ENCODE results near the gene ANXA6.

Gene ANXA6

DNA sequence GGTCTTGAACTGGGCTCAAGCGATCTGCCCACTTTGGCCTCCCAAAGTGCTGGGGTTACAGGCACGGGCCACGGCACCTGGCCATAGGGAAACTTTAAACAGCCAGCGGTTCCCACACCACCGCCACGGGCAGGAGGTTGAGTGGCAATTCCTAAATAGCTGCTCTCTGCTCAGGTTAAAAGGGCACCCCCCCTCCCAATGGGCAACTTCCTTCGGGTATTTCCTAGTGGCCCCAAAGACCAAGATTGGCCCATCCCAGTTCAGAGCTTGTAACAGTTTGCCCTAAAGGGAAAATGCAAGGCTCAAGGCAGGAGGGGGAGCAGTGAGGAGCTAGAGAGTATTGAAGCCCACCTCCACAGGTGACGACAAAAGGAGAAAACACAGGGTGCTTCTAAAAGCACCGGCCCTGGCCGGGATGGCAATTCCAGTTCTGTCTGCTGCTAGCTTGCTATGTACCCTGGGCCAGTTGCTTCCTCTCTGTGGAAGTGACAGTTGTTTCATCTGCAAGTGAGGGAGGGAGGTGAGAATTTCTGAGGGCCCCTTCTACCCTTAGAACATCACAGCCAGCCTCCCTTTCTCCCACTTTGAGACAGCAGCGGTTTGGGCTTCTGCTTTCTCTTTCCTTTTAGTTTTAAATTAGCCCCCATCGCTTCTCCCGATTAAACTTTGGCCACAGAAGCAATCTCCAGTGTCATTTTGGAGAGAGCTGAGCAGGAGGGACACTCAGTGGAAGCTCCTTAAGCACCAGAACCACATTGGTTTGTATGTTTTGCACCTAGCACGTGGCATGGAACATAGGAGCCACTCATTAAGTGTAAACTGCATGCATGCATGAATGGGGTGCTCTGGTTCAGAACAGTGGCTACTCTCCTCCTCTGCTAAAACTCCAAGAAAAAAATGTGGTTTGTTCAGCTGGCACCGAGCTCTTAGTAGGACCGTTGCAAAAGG, 59.5 kb downstream of the ANXA6 start:
- peak; percentile 83 to 85 for DNase-seq

DNA sequence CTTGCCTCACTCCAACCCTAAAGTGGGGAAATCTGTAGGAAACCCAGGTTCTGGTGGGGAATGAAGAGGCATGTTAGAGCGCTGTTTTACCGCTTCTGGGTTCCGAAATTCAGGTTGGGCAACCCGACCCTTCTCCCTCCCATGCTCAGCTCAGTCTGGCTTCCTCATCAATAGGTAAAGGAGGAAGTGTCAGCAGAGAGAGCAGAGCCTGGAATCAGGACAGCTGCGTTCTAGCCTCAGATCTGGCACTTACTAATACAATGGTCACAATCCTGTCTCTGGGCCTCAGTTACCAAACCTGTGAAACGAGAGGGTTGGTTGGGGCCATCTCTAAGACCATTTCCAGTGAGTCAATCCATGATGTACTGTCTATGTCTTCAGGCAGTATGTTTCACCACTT, 60.5 kb downstream of the ANXA6 start:
- DNase-seq = peak; percentile 24 to 44

DNA sequence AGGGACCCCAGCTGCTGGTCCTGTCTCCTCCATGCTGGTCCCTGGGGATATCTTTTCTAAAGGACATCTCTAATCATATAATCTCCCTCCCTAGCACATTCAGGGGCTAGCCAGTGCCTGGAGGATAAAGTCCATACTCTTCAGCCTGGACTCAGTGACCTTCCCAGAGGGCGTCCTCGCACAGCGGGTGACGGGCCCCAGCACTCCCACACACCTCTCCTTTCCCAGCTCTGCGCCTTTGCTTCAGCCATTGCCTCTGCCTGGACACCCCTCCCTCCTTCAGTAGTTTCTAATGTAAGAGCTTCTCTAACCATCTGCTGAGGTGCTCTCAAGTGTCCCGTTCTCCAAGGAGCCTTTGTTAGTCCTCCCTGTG, 61.6 kb downstream of the ANXA6 start:
- no peak for DNase-seq

- peak; percentile 43 to 53 for DNase-seq
Observed at GRCh38 chr5:151095341-151096000, 62.1 kb downstream of the ANXA6 start.

DNA sequence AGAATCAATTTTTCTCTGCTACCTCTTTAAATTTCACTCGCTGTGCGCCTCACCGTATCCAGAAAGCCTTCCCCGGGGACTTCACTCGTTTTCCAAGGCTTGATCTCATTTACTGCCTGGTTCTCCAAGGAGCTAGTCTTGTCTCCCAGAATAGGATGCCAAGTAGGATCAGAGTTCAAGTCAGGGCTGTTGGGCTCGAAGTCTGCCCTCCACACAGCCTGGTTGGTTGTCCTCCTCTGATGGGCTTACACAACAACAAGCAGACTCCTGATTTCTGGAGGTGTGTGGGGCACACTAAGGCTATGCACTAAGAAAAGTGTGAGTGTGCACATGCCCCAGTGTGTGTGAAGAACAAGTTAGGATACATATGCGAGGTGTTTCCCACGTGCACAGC, 62.7 kb downstream of the ANXA6 start:
- no peak for DNase-seq

- DNase-seq = peak; percentile 39 to 56
Observed at GRCh38 chr5:151094030-151094851, 63.3 kb downstream of the ANXA6 start.

GRCh38 chr5:151093476-151093889, 64.1 kb downstream of the ANXA6 start:
- peak; percentile 90 to 92 for DNase-seq

DNA sequence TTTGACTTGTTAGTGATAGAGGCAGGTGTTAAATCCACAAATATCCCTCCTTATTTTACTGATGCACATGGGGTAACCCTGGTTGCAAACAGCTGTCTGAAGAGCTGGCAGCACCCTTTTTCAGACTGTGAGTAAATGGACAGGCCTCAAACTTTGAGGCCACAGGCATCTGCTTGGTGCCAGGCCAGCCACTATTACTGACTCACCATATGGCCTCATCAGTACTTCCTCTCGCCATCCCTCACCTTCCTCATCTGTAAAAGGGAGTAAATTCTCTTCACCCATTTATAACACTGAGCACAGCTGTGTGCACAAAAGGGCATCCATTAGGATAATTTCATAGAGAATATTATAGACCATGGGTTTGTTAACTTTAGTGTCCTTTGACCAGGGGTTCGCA, 64.8 kb downstream of the ANXA6 start:
- peak; percentile 58 to 64 for DNase-seq

GRCh38 chr5:151089726-151090125, 67.9 kb downstream of the ANXA6 start:
- DNase-seq = no peak

DNA sequence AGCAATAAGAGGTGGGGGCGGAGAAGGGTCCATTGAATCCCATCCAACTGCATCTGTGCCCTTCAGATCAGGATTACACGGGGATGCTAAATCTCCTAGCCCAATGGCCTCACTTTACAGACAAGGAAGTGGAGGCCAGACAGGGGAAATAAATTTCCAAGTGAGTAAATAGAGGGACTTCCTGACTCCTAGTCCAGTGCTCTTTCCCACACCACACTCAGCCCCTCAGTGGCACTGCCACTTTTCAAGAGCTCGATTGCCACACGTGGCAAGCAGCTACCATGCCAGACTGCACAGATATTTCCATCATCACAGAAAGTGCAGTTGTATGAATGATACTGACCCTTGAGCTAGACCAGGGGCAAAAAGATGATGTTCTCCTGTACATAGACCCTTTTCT, 68.6 kb downstream of the ANXA6 start:
- no peak for DNase-seq

DNA sequence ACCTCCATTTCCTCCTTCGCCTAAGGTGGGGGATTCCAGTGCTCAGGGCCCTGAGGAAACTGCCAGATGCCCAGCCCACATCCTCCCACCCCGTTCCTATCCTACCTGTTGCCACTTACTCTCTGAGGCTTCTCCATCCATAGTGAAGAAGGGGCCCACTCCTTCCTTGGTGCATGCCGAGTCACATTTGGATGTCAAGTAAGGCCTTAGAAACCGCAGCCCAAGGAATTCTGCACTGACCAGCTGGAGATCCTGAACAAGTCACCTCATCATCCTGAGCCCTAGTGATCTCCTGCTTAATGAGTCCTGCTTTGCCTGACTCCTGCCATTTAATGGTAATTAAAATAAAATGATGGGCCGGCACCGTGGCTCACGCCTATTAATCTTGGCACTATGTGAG, 70.1 kb downstream of the ANXA6 start:
- DNase-seq = no peak

DNA sequence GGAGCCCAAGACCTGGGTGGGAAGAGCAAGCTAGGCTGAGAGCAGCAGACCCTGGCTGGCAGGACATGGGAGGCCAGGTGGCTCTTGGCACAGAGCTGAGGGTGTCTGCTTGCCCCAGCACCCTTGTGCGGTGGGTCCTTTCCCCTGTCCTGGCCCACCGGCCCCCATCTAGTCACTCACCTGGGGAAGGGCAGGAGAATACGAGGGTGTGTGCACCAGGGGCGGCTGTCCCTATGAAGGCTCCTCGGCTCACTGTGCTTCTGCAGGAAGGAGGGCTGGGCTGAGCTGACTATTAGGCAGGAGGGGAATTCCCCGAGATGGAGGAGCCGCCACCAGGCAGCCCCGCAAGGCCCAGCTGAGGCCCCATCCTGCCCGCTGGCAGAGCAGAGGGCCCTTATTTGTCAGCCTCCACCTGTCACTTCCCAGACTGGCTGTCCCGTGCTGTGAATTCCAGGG, 70.6 kb downstream of the ANXA6 start:
- no peak for DNase-seq

- DNase-seq = no peak
Observed at GRCh38 chr5:151086192-151086869, 71.2 kb downstream of the ANXA6 start.

DNA sequence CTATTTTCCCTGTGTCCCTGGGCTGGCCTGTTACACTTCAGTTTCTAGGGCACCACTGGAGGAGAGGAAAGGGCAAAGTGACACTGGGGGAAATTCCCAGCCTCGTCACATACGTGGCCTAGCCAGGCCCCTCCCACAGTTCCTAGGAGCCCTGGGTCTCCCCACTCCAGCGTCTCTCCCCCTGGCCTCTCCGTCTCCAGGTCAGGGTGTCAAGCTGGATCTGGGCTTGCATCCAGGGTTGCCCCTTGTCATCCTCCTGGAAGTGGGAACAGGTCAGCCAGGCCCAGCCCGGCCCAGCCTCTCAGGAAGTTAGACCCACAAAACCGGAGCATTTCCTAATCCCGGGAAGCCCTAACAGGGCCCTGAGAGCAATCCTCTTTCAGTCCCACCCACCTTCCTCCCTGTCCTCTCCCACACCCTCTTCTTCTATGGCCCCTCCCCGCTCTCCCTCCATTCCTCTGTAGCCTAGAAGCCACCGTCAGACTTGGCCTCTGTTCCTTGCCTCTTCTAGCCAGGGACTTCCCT, 72.0 kb downstream of the ANXA6 start:
- no peak for DNase-seq

GRCh38 chr5:151084363-151084762, 73.2 kb downstream of the ANXA6 start:
- DNase-seq = no peak

- DNase-seq = no peak
Observed at GRCh38 chr5:151083081-151083676, 74.4 kb downstream of the ANXA6 start.

GRCh38 chr5:151082282-151082902, 75.2 kb downstream of the ANXA6 start:
- DNase-seq = peak; percentile 46 to 49

DNA sequence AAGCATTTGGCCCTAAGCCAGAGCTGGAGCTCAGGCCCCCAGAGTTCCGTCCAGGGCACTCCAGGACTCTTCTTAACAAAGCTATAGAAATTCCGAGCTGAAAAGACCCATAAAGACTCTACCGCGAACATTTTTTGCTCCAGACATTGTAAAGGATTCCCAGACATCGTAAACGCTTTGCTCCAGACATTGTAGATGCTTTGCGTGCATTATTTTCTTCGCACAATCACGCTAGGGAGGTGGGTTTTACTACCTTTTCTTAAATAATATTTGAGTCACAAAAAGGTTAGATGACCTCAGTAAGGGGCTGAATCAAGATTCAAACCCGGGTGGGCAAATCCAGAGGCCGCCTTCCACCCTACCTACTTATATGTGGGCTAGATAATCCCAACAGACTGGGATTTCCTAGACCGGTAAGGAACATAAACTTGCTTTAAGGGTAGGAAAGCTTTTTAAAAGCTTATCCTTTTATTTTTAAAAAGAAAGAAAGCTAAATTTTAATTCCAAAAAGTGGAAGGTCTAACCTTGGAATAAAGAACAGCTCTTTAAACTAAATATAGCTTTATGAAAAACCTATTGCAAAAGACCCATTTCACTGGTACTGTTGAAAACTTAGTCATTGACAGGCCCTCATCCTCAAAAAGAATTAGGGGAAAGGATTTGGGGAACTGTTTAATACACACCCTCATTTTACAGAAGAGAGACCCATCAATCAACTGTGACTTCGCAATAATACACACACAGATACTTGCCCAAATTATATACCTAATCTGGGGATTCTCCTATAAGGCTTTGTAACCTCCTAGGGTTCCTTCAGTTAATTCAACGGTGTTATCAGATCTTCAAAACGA, 75.9 kb downstream of the ANXA6 start:
- DNase-seq = no peak

- peak; percentile 81 to 85 for DNase-seq
Observed at GRCh38 chr5:151080613-151081430, 76.8 kb downstream of the ANXA6 start, which contains the start of gene TNIP1. TNIP1 (minus strand) TSS chr5:151081034; CDS start chr5:151065095, 15,939 bp downstream.
